Tibial nerve (tissue), 4 donors: Measurements from ENCODE around the gene ASTN2. TPM values are rescaled to one million over a fixed set of nuclear protein-coding genes. Genes with fewer than 3 reads are reported as not detected.

Experiments used
- DNase-seq, 2 donors: peaks; one replicate each; pipeline ENCODE4 v3.0.0-alpha.2; 2019; ENCODE audit warnings: low spot score in 2 of 2
- H3K27ac ChIP-seq, 4 donors: fragments of 200-600 bp; sonication (generic) in 3 of 4; one replicate each; pipeline ENCODE4 v1.5.1; 2017 to 2019; ENCODE audit warnings: mild to moderate bottlenecking in 1 of 4
- H3K27me3 ChIP-seq, 2 donors: fragments of 200-600 bp; sonication (generic) in 1 of 2; one replicate each; pipeline versions ENCODE4 v1.5.1 to v1.6.0; 2017 to 2019
- H3K36me3 ChIP-seq, 3 donors: fragments of 200-600 bp; sonication (generic); one replicate each; pipeline ENCODE4 v1.5.1; 2018 to 2019
- H3K4me1 ChIP-seq, 4 donors: fragments of 200-600 bp; sonication (generic) in 3 of 4; one replicate each; pipeline ENCODE4 v1.5.1; 2017 to 2019
- H3K4me3 ChIP-seq, 4 donors: fragments of 200-600 bp; sonication (generic) in 3 of 4; one replicate each; pipeline ENCODE4 v1.5.1; 2017 to 2019; ENCODE audit warnings: mild to moderate bottlenecking in 1 of 4, moderate library complexity in 1 of 4
- H3K9me3 ChIP-seq, 4 donors: fragments of 200-600 bp; sonication (generic) in 3 of 4; one replicate each; pipeline ENCODE4 v1.5.1; 2017 to 2019
- EP300 ChIP-seq, 2 donors: sonication (generic); formaldehyde crosslinking; IDR thresholded peaks; one replicate each; pipeline ENCODE4 v1.6.1; 2017; ENCODE audit warnings: antibody characterized with exemption in 2 of 2, mild to moderate bottlenecking in 1 of 2
- POLR2A ChIP-seq, 2 donors: fragments of 450-650 bp; IDR thresholded peaks; one replicate each; pipeline ENCODE4 v1.6.1; 2017; ENCODE audit warnings: antibody characterized with exemption in 2 of 2, mild to moderate bottlenecking in 2 of 2, moderate library complexity in 2 of 2
- WGBS, 2 donors: methylation state at CpG; one replicate each; pipeline ENCODE4 v1.1.5; 2018; 5-methylcytosine and 5-hydroxymethylcytosine counted together
- total RNA-seq, 4 donors: library from RNA; depleted of rRNA; stranded (reverse); fragments of >200 nt; gene quantifications; one replicate each; pipeline ENCODE4 v1.1.0, GENCODE V29; 2016
- TF ChIP-seq, protein P1 (sequence below), 5 experiments: fragments of 200-600 bp in 3 of 5; fragments of 450-650 bp in 2 of 5; sonication (generic) in 3 of 5; IDR thresholded peaks; one replicate each; pipeline ENCODE4 v1.5.1; 2016 to 2019; ENCODE audit warnings: antibody characterized with exemption in 5 of 5, mild to moderate bottlenecking in 3 of 5, moderate library complexity in 2 of 5

ASTN2 gene
- total RNA-seq, 4 donors from 2014 or later, result 9.0 to 14.9 (median 12.3) TPM

DNA sequence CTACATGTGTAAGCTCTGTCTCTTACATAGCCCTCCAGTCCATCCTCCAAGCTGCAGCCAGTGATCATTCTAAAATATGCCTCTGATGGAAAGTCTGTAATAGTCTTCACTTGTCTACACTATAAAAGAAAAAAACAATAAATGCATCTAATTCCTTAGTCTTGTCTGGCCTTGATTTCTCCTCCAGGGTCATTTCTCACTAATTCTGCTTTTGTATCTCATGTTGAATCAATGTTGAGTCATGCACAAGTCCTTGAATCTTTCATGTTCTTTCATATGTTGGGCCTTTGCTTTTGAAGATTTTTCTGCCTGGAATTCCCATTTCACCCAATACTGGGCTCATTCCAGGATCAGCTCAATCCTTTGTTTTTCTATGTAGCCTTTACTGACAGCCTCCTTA is 848.9 kb downstream of the ASTN2 start:
- Histone ChIP-seq H3K4me3 (no peak overlapping the region), H3K9me3 (no peaks in the 10 kb centered on the region), H3K36me3 (no peaks in the 10 kb centered on the region), H3K27me3 (no peaks in the 10 kb centered on the region), H3K4me1 (peaks cover 0 to 7% (median 0%) of the 10 kb centered on the region in 4 donors), H3K27ac (no peak overlapping the region)
- DNase-seq, result no peak
- TF ChIP-seq, protein P1, sequence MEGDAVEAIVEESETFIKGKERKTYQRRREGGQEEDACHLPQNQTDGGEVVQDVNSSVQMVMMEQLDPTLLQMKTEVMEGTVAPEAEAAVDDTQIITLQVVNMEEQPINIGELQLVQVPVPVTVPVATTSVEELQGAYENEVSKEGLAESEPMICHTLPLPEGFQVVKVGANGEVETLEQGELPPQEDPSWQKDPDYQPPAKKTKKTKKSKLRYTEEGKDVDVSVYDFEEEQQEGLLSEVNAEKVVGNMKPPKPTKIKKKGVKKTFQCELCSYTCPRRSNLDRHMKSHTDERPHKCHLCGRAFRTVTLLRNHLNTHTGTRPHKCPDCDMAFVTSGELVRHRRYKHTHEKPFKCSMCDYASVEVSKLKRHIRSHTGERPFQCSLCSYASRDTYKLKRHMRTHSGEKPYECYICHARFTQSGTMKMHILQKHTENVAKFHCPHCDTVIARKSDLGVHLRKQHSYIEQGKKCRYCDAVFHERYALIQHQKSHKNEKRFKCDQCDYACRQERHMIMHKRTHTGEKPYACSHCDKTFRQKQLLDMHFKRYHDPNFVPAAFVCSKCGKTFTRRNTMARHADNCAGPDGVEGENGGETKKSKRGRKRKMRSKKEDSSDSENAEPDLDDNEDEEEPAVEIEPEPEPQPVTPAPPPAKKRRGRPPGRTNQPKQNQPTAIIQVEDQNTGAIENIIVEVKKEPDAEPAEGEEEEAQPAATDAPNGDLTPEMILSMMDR (IDR thresholded peaks at IDR 0.05), result no peak
- TF ChIP-seq POLR2A (IDR thresholded peaks at IDR 0.05), result no peak
- TF ChIP-seq EP300 (IDR thresholded peaks at IDR 0.05), result no peak

DNA sequence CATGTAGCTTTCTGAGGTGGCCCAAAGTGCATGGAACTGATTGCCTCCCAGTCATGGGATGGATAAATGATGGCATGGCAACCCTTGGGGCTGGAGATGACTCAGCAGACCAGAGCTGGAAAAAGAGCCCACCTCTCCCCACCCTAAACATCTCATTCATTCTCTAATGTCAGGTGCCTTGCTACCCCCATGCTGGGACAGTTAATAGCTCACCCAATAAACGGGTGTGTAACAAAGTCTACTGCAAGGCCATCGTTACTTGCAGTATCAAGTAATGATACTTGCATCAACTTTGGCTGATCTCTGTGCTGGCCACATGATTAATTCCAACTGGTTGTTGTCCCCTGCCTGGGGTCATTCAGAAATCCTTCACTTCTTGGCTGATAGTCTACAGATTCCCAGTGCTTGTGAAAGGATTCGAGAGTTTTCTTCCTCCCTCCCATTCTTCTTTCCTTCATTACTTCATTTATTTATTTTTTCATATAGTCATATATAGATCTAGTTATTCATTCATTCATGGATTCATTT is 850.5 kb downstream of the ASTN2 start:
- 65 to 88% methylated on average over 3 of the region's 3 CpGs for WGBS, 2 donors

DNA sequence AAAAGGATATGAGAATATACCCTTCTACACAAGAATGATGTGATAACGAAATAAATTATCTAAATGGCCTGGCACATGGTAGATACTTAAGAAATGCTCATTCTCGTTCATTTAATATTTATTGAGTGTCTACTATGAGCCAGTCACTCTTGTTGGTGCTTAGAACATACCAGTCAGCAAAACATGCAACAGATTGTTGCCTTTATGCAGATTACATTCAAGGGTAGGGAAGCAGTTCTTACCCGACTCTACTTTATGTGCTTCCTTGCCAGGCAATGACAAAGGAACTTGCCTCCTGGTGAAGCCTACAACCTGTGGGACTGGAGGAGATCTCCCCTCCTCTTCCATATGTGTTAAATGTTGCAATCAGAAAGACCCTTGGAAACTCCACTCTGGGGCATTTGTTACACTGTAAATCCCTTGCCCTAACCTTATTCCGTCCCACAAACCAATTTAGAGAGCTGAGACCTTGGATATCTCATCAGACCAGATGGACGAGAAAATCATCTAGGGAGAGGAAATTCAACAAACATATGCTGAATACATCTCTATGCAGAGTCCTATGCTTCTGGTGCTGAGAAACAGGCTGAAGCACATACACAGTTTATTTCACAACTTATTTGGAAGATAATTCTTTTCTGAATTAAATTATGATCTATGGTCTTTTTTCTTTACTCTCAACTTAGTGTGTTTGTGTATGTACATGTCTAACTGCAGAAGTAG is 855.9 kb downstream of the ASTN2 start:
- Histone ChIP-seq H3K4me3 (no peak overlapping the region), H3K36me3 (no peaks in the 10 kb centered on the region), H3K9me3 (no peaks in the 10 kb centered on the region), H3K27me3 (no peaks in the 10 kb centered on the region), H3K27ac (no peak overlapping the region), H3K4me1 (peaks cover 0 to 6% (median 0%) of the 10 kb centered on the region in 4 donors)
- TF ChIP-seq, protein P1 (IDR thresholded peaks at IDR 0.05), result no peak
- TF ChIP-seq EP300 (IDR thresholded peaks at IDR 0.05), result no peak
- no peak for TF ChIP-seq POLR2A (IDR thresholded peaks at IDR 0.05)
- no peak for DNase-seq
- WGBS, 2 donors, result 87% methylated on average over 5 of the region's 5 CpGs

More for the DNA sequence above, 850.5 kb downstream of the ASTN2 start:
- Histone ChIP-seq H3K4me1 (peaks cover 0 to 7% (median 0%) of the 10 kb centered on the region in 4 donors), H3K27ac (no peak overlapping the region), H3K9me3 (no peaks in the 10 kb centered on the region), H3K36me3 (no peaks in the 10 kb centered on the region), H3K4me3 (no peak overlapping the region), H3K27me3 (no peaks in the 10 kb centered on the region)
- TF ChIP-seq, protein P1 (IDR thresholded peaks at IDR 0.05), result no peak
- TF ChIP-seq POLR2A (IDR thresholded peaks at IDR 0.05), result no peak
- TF ChIP-seq EP300 (IDR thresholded peaks at IDR 0.05), result no peak
- DNase-seq, result no peak

DNA sequence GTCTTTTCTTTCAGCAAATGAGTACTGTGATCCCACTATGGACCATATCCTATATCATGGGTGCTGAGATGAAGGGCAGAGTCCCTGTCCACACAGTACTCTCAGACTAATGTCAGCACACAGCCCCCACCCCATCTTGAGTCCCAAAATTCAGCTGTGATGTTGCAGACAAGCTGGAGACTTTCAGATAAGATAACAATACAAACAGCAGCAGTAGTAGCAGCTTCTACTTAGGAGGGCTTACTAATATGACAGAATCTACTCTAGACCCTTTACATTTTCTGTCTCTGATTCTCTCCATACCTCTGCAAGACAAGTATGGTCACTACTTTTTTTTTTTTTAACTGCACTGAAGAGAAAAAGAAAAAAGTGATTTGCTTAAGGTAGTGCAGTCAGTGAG is 856.8 kb downstream of the ASTN2 start:
- Histone ChIP-seq H3K4me1 (peaks cover 0 to 6% (median 0%) of the 10 kb centered on the region in 4 donors), H3K36me3 (no peaks in the 10 kb centered on the region), H3K27ac (no peak overlapping the region), H3K4me3 (no peak overlapping the region), H3K27me3 (no peaks in the 10 kb centered on the region), H3K9me3 (no peaks in the 10 kb centered on the region)
- TF ChIP-seq, protein P1 (IDR thresholded peaks at IDR 0.05), result no peak
- TF ChIP-seq POLR2A (IDR thresholded peaks at IDR 0.05) (no peak), EP300 (IDR thresholded peaks at IDR 0.05) (no peak)
- DNase-seq, result no peak

DNA sequence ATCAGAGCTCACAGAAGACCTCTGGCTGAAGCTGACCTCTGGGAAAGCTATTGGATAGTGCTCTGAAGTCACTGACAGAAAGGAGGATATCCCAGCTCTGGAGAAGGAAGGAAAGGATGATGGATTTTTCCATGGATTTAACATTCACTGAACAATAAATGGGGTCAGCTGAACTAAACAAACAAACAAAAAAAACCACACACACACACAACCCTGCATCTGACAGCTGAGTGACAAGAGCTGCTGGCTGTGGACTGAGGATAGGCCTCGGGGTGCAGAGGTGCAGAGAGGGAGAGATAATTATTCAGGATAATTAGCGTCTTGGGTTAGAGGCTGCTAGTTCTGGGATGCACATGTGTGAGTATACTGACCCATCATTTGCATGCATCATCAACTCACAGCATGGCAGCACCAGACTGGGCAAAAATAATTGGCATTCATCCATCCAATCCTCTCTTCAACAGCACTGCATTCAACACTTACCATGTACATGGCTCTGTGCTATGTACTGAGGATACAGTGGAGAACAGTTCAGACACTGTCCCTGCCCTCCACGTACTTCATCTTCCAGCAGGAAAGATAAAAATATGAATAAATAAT is 859.2 kb downstream of the ASTN2 start:
- Histone ChIP-seq H3K4me3 (no peak overlapping the region), H3K9me3 (no peaks in the 10 kb centered on the region), H3K27ac (peak overlapping the region in 1 of 4 donors; percentile 21), H3K27me3 (no peaks in the 10 kb centered on the region), H3K4me1 (peaks cover 0 to 10% (median 0%) of the 10 kb centered on the region in 4 donors), H3K36me3 (no peaks in the 10 kb centered on the region)
- TF ChIP-seq EP300 (IDR thresholded peaks at IDR 0.05) (no peak), POLR2A (IDR thresholded peaks at IDR 0.05) (no peak)
- TF ChIP-seq, protein P1 (IDR thresholded peaks at IDR 0.05), result no peak
- 82 to 88% methylated on average over 3 of the region's 3 CpGs for WGBS, 2 donors
- DNase-seq, result no peak
